IPS-11a (cell line): ENCODE measurements around the gene GATD1.
"Not testable (repeated sequence)": the region's sequence is repeated elsewhere in the genome, so short reads cannot be mapped to it uniquely, and the experiment has no call there.

Experiments used
- H3K4me3 ChIP-seq: one replicate; pipeline ENCODE4 v1.5.1; 2013; ENCODE audit warnings: low read depth, low read length, control low read depth

GATD1 gene

DNA sequence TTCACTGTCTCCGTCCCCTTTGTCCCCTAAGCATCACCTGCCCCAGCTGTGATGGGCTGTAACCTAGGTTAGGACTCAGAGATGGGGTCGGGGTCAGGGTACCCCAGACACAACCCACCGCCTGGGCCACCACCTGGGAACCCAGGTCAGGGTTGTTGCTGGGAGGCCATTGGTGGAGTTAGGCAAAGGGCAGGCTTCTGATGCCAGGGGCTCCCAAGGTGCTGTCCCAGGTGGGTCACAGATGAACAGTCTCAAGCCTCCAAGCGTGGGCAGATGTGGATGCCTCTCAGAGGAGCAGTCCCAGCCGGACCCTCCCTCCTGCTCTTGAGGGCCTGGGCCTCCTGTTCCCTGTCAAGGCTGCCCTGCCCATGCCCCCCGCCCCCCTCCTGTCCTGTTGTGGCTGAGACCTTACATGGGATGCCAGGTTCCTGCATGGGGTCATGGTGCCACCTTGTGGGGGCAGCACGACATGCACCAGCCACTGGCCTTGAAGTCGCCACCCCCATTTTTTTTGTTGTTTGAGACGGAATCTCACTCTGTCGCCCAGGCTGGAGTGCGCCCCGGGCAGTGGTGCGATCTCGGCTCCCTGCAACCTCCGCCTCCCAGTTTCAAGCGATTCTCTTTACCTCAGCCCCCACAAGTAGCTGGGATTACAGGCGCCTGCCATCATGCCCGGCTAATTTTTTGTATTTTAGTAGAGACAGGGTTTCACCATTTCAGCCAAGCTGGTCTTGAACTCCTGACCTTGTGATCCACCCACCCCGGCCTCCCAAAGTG is 12.1 kb downstream of the GATD1 start:
- H3K4me3 ChIP-seq, result no peak overlapping the region

DNA sequence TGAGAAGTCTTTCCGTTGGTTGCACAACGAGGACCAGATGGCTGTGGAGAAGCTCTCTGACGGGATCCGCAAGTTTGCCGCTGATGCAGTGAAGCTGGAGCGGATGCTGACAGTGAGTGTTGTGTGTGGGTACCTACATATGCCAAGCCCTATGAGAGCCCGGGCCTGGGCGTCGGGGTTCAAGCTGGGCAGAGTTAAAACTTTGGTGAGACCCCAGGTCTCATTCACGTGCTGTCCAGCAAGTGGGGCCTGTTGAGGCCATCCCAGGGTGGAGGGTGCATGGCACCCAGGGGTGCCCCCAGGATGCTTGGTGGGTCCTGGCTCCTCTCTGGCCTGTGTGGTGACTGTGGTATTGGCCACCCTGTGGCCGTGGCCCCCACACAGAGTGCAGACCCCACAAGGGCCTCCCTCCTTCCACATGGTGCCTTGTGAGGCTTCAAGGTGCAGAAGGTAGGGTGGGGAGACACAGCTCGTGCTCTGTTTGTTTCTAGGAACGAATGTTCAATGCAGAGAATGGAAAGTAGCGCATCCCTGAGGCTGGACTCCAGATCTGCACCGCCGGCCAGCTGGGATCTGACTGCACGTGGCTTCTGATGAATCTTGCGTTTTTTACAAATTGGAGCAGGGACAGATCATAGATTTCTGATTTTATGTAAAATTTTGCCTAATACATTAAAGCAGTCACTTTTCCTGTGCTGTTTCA is 12.8 kb downstream of the GATD1 start:
- H3K4me3 ChIP-seq, result no peak overlapping the region

- H3K4me3 ChIP-seq, result no peak overlapping the region
Observed at GRCh38 chr11:763549-764321, 13.6 kb downstream of the GATD1 start.

- no peak overlapping the region for H3K4me3 ChIP-seq
Observed at GRCh38 chr11:763073-763463, 14.2 kb downstream of the GATD1 start.

DNA sequence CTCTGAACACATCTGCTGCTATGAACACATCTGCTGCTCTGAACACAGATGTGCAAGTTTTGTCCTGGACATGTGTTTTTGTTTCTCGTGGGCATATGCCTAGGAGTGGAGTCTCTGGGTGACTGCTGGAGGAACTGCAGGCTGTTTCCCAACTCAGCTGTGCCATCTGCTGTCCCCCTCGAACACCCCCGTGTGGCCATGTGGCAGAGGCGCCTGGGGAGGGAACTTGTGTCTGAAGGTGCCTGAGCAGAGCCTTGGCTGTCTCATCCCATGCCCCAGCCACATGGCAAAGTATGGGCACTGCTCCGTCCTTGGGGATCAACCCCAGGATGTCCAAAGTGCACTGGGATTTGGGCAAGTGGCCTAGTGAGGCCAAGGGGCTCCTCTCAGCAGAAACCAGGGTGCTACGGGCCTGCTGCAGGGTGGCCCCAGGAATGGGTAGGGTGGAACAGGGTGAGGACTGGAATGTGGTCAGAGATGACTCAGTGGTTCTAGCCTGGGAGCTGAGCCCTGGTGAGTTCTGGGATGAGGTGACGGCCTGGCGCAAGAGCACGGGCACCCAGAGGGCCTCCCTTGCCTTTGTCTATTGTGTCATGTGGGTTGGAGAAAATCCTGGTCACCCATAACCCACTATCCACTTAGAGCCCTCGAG is 14.7 kb downstream of the GATD1 start:
- H3K4me3 ChIP-seq, result no peak overlapping the region

DNA sequence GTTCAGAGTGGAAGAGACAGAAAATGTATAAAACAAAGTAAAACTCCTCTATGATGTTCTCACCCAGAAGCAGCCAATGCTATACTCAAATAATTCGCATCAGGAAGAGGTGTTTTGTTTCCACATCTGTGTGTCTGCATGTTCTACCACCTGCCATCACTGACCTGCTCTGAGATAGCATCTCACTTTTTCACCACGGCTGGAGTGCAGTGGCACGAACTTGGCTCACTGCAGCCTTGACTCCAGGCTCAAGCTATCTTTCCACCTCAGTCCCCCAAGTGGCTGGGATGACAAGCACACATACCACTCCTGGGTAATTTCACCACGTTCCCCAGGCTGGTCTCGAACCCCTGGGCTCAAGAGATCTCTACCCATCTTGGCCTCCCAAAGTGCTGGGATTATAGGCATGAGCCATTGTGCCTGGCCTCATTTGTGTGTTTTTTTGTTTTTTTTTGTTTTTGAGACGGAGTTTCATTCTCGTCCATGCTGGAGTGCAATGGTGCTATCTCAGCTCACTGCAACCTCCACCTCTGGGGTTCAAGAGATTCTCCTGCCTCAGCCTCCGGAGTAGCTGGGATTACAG is 15.7 kb downstream of the GATD1 start:
- H3K4me3 ChIP-seq, result no peak overlapping the region

GRCh38 chr11:760236-760635 is 17.1 kb downstream of the GATD1 start:
- H3K4me3 ChIP-seq, result no peak overlapping the region

GRCh38 chr11:749731-750130 is 27.6 kb downstream of the GATD1 start:
- no peak overlapping the region for H3K4me3 ChIP-seq

- peak overlapping the region; percentile 83 for H3K4me3 ChIP-seq
Observed at GRCh38 chr11:748007-748359, 29.3 kb downstream of the GATD1 start.

GRCh38 chr11:747158-748006 is 29.9 kb downstream of the GATD1 start, which contains the start of gene TALDO1:
TALDO1 (plus strand) TSS chr11:747464; CDS start chr11:747482, 18 bp downstream.
- peak within 1 kb of the TSS; percentile 83 for H3K4me3 ChIP-seq

DNA sequence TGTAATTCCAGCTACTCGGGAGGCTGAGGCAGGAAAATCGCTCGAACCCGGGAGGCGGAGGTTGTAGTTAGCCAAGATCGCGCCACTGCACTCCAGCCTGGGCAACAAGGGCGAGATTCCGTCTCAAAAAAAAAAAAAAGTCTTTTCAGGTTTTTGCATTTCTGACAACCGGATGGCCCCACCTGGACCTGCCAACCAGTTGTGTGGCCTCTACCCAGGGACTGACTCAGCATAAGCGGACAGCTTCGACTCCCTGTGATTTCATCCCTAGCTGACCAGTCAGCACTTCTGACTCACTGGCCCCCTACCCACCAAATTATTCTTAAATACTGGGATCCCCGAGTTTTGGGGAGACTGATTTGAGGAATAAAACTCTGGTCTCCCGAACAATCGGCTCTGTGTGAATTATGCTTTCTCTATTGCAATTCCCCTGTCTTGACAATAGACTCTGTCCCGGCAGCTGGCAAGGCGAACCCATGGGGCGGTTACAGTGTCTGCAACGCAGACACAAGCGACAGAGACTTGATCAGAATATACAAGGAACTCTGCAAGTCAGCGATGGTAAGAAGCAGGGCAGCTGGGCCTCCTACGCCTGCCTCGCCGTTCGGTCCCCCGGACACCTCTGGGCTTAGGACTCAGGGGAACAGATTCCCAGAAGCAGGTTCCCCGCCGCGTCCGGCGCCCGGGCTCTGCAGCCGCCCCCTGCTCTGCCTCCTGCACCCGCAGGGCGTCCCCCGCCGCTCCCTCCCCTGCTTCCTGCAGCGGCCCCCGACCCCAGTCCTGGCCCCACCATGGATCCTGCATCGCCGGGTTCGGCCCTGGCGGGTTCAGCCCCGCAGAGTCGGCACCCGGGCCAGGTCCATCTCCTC is 30.8 kb downstream of the GATD1 start:
- peak overlapping the region; percentile 83 for H3K4me3 ChIP-seq

- H3K4me3 ChIP-seq, result no peak overlapping the region
Observed at GRCh38 chr11:745428-745827, 31.9 kb downstream of the GATD1 start.

GRCh38 chr11:742571-743201 is 34.6 kb downstream of the GATD1 start:
- H3K4me3 ChIP-seq, result no peak overlapping the region

DNA sequence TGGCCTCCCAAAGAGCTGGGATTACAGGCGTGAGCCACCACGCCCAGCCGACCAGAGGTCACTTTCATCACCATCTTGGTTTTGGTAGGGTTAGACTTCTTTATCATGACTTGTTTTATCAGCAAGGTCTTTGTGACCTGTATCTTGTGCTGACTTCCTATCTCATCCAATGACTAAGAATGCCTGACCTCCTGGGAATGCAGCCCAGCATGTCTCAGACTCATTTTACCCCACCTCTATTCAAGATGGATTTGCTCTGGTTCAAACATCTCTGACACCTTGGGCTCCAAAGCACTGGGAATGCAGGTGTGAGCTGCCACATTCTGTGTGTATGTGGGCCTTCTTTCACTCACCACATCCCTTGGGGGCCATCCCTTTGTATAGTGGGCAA is 35.1 kb downstream of the GATD1 start:
- H3K4me3 ChIP-seq, result no peak overlapping the region

DNA sequence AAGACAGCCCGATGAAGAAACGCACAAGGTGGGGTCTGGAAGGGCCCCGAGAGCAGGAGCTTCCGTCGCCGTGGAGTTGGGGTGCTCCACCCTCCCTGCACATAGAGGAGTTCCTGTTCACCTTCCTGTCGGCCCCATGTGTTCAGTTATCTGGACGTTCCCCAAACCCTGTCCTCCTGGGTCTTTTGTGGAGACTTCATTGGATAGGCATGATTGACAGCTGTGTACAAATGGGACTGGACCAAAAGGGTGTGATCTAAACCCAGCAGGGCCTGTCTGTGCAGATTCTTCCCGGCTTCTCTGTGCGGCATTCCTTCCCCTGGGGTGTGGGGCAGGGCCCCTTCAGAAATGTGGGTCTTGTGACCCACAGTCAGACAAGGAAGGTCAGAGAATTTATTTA is 39.4 kb downstream of the GATD1 start:
- H3K4me3 ChIP-seq, result not testable (repeated sequence)

DNA sequence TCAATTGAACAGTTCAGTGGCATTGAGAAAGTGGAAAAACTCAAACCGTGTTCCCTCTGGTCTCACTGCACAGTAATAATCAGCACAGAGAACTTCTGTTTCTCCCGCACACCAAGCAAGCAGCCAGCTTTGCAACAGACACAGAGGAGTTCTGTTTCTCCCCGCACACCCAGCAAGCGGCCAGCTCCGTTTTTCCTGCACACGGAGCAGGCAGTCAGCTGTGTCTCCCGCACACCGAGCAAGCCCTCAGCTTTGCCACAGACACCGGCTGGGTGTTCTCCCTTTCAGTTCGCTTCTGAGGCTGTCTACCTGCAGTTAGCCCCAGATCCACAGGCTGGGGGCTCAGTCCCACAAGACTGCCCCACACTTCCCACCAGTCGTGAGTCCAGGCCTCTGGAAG is 39.9 kb downstream of the GATD1 start:
- H3K4me3 ChIP-seq, result no peak overlapping the region

GRCh38 chr11:734541-734940 is 42.7 kb downstream of the GATD1 start:
- not testable (repeated sequence) for H3K4me3 ChIP-seq

GRCh38 chr11:733072-733471 is 44.2 kb downstream of the GATD1 start:
- no peak overlapping the region for H3K4me3 ChIP-seq
